Measurements from ENCODE around the gene EDIL3.
"Not testable (repeated sequence)": the region's sequence is repeated elsewhere in the genome, so short reads cannot be mapped to it uniquely, and the experiment has no call there.

The EDIL3 gene

DNA sequence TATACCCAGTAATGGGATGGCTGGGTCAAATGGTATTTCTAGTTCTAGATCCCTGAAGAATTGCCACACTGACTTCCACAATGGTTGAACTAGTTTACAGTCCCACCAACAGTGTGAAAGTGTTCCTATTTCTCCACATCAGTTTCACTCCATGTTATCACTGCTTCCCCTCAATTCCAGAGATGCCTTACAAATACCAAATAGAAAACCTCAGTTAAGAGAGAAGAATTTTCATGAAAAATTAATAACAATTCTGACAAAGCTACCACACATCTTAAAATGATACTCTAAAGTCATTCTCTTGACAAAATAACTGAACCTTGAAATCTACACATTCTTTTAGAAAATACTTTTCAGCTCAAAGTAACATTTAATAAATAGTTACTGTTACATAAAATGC, 74.8 kb downstream of the EDIL3 start:
- DNase-seq; intact Hi-C loops (cut with DNase I): not testable (repeated sequence)

GRCh38 chr5:84306601-84307000, 78.1 kb downstream of the EDIL3 start:
- no peak for DNase-seq
- intact Hi-C loops (cut with DNase I) = no loop called here

DNA sequence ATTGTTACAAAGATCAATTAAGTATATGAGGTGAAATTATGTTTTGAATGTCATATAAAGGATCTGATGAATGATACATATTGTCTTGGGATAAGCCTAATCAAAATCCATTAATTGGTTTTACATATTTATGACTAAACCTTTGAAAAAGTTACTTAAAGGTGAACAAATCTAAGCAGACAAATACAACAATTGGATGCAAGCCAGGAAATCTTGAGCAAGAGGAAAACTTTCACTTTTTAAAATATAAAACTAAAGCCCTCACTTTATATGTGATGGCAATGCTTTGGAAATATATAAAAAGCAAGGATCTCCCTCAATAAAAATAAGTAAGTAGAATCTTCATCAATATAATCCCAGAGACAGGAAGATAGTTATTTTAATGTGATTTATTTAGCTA, 80.1 kb downstream of the EDIL3 start:
- intact Hi-C loops (cut with DNase I) = no loop called here
- DNase-seq = no peak

GRCh38 chr5:84303315-84303714, 81.4 kb downstream of the EDIL3 start:
- intact Hi-C loops (cut with DNase I) = no loop called here

DNA sequence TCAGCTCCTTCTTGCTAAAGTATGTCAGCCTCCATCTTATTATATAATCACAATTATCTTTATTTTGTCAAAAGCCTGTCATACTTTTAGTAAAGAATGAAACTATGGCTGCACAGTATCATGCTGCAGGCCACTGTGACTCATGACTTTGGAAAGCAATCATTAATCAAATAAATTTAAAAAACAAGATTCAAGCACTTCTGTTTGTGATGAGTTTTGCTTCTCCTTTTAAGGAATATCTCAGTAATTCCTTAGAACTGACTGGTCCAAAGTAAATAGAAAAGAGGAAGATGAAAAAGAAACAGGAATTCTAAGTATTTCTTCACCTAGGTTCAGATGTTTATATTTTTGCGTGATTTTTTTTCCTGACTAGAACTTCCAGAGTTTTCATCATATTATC, 83.1 kb downstream of the EDIL3 start:
- no peak for DNase-seq
- intact Hi-C loops (cut with DNase I) = no loop called here

More at GRCh38 chr5:84303315-84303714, 81.4 kb downstream of the EDIL3 start:
- no peak for DNase-seq

GRCh38 chr5:84299959-84300358, 84.7 kb downstream of the EDIL3 start:
- intact Hi-C loops (cut with DNase I) = no loop called here
- DNase-seq = no peak

DNA sequence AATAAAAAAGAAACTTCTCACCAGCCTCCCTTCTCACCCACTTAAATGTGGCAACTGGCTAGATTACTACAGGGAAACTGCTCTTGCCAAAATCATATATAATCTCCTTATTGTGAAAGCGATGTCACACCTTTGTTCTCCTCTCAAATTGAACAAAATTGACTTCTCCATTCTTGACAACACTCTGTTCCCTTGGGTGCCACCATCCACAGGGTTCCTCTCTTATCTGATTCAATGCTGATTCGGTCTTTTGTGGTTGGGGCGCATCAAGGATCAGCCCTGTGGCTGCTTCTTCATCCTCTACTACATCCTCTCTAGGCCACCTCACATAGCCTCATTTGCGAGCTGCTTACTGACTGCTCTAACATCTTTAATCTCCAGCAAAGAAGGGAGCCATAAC, 86.1 kb downstream of the EDIL3 start:
- DNase-seq = no peak

DNA sequence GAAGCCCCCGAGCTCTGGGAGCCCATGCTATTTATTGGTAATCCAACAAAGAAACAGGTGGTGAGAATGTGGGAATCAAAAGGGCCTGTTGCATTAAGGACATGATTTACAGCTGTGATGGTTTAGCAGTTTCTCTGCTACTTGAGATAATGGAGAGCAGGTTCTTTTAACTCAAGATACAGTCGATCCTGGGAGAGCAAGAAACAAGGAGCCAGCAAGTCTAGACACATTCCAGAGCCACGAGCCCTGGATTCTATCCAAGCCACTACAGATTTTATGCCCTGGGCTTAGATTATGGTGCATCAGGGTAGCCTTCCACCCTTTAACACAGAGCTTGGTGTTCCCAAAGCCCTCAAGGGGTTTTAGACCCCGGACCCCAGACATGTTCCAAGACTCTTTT, 87.0 kb downstream of the EDIL3 start:
- intact Hi-C loops (cut with DNase I); DNase-seq: not testable (repeated sequence)

More for the DNA sequence above, 86.1 kb downstream of the EDIL3 start:
- intact Hi-C loops (cut with DNase I) = no loop called here

GRCh38 chr5:84292788-84293653, 91.7 kb downstream of the EDIL3 start:
- intact Hi-C loops (cut with DNase I) = loop anchor here (5.0 kb wide), 1 partner anchor 89 kb away; the partner anchor contains the start of gene EDIL3
- DNase-seq = peak in 1 of 10 donors; percentile 16

GRCh38 chr5:84292000-84292642, 92.6 kb downstream of the EDIL3 start:
- intact Hi-C loops (cut with DNase I) = loop anchor here (5.0 kb wide), 1 partner anchor 90 kb away; the partner anchor contains the start of gene EDIL3
- DNase-seq = no peak

DNA sequence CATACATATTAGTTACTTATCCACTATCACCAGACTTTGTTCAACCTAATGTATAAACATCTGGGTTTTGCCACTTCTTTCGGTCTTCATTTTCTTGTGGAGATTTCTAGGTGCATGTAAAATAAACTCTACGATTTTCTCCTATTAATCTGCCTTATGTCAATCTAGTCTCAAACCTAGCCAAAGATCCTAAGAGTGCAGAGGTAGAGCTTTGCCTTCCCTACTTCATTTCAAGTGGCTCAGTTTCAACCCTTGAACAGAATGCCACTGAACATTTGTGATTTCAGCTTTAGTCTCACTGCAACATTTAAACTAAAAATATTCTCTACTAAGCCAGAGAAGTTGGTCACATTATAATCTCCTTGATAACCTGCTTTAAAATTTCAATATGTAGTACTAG, 94.0 kb downstream of the EDIL3 start:
- intact Hi-C loops (cut with DNase I) = loop anchor here (5.0 kb wide), 1 partner anchor 92 kb away; the partner anchor contains the start of gene EDIL3
- DNase-seq = no peak

- intact Hi-C loops (cut with DNase I) = loop anchor here (5.0 kb wide), 1 partner anchor 92 kb away; the partner anchor contains the start of gene EDIL3
- DNase-seq = peak in 1 of 10 donors; percentile 71
These were observed 94.5 kb downstream of the EDIL3 start for GRCh38 chr5:84290161-84290560.

- intact Hi-C loops (cut with DNase I) = no loop called here
- DNase-seq = no peak
These were observed 96.7 kb downstream of the EDIL3 start for GRCh38 chr5:84287951-84288350.

DNA sequence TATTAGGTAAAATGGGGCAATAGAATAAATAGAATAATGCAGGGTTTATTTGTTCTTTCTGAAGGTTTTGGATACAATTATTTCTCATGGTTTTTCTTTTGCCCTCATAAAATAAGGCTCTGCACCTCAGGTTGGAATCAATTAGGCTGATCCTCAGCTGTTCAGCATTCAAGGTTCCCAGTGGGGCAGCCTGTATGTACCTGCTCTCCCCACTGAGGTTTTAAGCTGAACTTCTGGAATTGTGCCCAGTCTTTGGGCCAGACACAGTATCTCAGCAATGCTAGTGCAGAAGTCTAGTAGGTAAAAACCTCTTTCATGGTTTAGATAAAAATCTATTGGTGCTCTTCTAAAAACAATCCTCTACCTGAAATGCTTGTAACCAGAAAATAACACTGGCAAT, 98.0 kb downstream of the EDIL3 start:
- intact Hi-C loops (cut with DNase I) = no loop called here
- no peak for DNase-seq

DNA sequence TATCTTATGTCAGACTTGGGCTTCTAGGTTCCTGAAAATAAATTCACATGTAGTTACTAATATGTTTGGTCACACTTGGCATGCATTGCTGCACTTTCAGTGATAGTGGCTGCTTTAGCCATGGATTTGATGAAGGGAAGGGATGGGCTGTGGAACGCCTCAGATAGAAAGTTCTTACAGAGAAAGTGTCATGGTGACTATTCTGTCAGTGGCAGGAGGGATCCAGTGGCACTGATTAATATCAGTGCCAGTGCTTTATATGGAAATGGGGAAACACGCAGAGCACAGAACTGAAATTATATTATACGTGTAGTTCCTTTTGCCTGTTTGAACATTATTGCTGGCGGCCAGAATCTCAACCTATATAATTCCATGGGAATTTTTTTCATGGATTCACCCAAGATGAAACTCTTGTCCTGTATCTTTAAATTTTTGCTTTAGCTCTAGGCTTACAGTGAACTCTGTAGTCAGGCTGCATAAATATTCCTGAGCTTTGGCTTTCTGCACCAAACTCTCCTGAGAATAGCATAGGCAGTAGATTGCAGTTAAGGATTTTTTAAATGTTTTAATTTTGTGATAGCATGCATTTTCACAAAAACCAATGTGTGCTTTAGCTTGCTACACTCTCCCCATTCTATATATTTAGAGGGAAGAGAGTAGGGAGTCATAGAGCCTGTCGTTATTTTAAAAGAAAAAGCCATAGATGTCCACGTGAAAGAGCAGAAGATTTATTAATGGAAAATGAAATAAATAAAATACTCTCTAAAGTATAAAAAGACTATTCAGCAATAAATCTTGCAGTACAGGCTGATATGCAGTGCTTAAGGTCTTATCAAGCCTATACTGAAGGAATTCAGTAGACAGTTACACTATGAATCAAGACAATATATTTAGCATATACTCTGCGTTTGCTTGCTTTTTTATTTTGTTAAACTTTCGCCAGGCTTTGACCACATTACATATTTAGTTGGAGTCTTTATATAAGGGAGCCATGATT, 98.7 kb downstream of the EDIL3 start:
- intact Hi-C loops (cut with DNase I) = no loop called here

DNA sequence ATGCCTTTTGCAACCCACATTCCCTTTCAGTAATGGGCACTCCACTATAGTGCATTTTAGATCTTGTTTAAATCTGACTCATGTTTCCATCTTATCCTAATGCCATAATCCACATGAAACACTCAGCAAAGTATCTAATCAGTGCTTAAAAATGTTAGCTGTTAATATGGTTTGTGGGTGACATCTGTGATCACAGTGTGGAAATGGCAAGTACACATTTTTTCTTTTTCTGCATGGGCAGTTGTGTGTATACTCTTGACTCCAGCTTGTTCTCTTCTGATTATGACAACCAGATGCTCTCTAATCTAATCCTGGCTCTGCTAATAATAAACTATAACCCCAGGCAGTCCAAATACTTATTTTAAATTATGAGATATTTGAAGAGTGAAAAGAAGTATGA, 103.3 kb downstream of the EDIL3 start:
- intact Hi-C loops (cut with DNase I) = no loop called here
- no peak for DNase-seq

More for the DNA sequence above, 98.7 kb downstream of the EDIL3 start:
- DNase-seq = no peak

DNA sequence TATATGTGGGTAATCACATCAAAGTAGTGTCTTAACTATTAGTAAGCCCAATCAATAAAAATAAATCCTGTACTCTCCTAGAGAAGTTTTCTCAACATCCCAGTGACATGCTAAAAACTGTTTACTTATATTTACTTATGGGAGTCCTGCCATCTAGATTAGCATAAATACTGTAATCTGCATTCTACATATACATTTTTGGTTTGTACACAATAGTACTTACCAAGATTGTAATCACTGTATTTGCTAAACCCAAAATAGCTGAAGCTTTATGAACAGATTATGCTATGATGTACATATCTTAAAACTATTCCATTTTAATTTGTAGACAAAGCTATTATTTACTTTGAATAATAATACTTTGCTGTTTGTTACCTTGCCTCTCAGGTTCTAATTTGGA, 105.4 kb downstream of the EDIL3 start:
- intact Hi-C loops (cut with DNase I) = loop anchor here (10.0 kb wide), 1 partner anchor 96 kb away; no protein-coding TSS in a partner anchor
- no peak for DNase-seq

- intact Hi-C loops (cut with DNase I) = loop anchor here (10.0 kb wide), 1 partner anchor 99 kb away; no protein-coding TSS in a partner anchor
- no peak for DNase-seq
These were observed 109.1 kb downstream of the EDIL3 start for GRCh38 chr5:84275609-84276008.

- peak in 3 of 10 donors; percentile 27 to 53 (median 49) for DNase-seq
- intact Hi-C loops (cut with DNase I) = loop anchor here (10.0 kb wide), 1 partner anchor 100 kb away; no protein-coding TSS in a partner anchor
These were observed 109.9 kb downstream of the EDIL3 start for GRCh38 chr5:84274585-84275468.

Data from posterior cingulate gyrus (tissue), 11 donors.